GM19324 (cell line): ENCODE results near the gene OXTR.

Source experiments
- ATAC-seq: cut with Tn5 transposase; IDR thresholded peaks from one replicate; pipeline ENCODE4 v1.9.1; 2021; ENCODE audit warnings: mild to moderate bottlenecking, moderate library complexity; ENCODE audit not compliant: unreplicated experiment, low FRiP score

The OXTR gene

DNA sequence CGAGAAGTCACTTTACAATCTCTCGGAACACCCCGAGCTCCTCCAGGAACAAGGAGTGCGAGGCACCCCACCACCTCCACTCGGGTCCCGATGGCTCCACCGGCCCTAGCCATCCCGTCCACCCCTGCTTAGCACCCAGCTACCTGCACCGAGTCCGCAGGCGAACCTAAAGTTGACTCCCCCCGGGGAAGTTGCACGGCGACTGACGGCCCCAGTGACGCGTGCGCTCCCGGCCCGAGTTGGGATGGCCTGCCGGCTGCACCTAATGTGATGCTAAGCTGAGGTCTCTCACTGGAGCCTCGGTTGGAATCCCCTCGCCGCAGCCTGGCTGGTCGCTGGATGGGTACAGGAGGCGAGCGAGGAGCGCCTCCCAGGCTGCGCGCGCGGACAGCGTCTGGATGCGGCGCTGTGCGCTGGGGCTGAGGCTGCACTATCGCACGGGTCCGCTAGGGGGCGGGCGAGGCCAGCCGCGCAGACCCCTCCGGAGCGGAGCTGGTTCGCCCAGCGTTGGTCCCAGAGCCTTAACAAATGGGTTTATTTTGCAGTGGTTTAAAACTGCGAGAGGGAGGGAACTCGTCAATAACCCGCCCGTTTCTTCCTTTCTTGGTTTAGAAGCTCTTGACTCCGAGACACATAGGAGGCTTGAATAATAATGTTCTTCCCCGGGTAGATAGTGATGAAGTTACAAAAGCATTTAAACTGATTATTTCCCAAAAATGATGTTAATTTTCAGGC lies at the start of gene OXTR:
Gene OXTR (minus strand): TSS at position 526 of the 735 bp plus-strand sequence. CDS start 1,426 bp downstream, outside the sequence.
- peak; percentile 75 for ATAC-seq

GRCh38 chr3:8817486-8817885 lies 48.1 kb upstream of the OXTR start:
- no peak for ATAC-seq

GRCh38 chr3:8816106-8816505 lies 46.7 kb upstream of the OXTR start:
- ATAC-seq = no peak

DNA sequence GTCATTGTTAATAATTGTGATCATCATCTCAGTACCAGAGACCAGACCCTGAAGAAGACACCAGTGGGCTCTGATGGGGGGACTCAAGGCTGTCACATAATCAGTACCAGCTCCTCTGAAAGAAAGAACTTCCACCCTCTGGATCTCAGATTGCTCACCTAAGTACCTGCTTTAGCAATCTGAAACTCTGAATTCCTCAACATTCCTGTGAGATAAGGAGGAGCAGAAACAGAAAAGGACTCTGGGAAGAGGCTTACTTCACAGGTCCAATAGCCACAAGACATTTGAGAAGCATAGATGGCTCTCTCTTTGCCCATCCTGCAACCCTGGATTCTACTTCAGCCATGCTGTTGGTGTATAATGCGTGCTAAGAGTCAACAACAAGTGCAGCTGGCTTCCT lies 44.0 kb upstream of the OXTR start:
- no peak for ATAC-seq

GRCh38 chr3:8810561-8810960 lies 41.1 kb upstream of the OXTR start:
- no peak for ATAC-seq

DNA sequence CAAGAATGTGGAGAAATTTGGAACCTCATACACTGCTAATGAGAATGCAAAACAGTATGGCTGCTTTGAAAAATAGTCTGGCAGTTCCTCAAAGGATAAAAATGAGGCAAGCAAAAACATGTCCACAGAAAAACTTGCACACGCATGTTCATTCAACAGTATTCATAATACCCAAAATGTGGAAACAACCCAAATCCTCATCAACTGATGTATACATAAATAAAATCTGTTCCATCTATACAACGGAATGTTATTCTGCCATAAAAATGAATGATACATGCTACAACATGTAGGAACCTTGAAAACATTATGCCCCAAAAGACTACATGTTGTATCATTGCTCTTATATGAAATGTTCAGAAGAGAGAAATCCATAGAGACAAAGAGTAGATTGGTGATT lies 36.4 kb upstream of the OXTR start:
- no peak for ATAC-seq

GRCh38 chr3:8802256-8802655 lies 32.8 kb upstream of the OXTR start:
- no peak for ATAC-seq

GRCh38 chr3:8800016-8800415 lies 30.6 kb upstream of the OXTR start:
- ATAC-seq = no peak

DNA sequence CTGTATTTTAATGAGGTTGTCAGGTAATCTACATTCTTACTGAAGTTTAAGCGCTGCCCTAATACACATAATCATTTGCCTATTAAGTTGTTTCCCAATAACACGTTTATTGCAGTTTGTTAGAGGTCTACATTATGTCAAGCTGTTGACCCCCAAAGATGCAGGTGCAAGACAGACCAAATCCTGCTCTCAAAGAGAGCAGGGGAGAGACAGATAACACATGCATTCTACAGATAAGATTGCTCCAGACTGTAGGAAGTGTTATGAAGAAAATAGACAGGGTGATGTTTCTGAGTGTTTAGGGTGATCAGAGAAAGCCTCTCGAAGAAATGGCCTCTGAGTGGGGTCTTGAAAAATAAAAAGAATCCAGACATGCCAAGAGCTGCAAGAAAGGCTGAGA lies 24.8 kb upstream of the OXTR start:
- ATAC-seq = no peak

- no peak for ATAC-seq
Observed at GRCh38 chr3:8793242-8793641, 23.8 kb upstream of the OXTR start.

- ATAC-seq = no peak
Observed at GRCh38 chr3:8790529-8790928, 21.1 kb upstream of the OXTR start.

GRCh38 chr3:8784676-8785435 lies 15.4 kb upstream of the OXTR start:
- no peak for ATAC-seq

- no peak for ATAC-seq
Observed at GRCh38 chr3:8780279-8780678, 10.9 kb upstream of the OXTR start.

DNA sequence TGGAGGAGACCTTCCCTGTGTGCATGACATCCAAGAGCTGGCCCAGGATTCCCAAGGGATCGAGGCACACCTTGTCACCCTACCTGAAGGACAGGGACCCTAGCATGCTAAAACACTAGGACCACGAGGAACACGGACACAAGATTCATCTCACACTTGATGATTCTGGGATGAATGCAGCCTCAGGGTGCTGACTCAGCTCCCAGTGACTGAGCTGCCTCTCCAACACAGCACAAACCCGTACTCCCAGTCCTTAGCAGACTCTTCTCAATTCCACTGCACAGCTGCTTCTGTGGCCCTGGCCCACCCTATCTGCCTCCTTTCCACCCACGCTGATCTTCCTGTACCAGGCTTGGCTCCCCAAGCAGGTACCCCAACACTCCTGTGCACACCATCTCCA lies 9.1 kb upstream of the OXTR start:
- ATAC-seq = no peak

DNA sequence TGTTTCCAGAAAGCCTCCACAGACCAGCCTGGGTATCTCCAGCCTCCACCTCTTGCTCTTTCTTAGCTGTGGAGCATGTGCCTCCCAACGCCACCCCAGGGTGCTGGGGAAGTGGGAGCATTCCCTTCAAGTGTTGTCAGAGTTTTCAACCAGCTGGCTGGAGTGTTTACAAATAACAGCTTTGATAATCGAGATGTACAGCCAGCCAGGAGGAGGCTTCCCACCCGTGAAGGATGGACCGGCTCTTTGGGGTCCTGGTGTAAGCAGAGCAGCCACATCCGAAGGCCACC lies 8.5 kb upstream of the OXTR start:
- ATAC-seq = no peak

- ATAC-seq = no peak
Observed at GRCh38 chr3:8777201-8777977, 8.0 kb upstream of the OXTR start.

- ATAC-seq = no peak
Observed at GRCh38 chr3:8776406-8776805, 7.0 kb upstream of the OXTR start.

DNA sequence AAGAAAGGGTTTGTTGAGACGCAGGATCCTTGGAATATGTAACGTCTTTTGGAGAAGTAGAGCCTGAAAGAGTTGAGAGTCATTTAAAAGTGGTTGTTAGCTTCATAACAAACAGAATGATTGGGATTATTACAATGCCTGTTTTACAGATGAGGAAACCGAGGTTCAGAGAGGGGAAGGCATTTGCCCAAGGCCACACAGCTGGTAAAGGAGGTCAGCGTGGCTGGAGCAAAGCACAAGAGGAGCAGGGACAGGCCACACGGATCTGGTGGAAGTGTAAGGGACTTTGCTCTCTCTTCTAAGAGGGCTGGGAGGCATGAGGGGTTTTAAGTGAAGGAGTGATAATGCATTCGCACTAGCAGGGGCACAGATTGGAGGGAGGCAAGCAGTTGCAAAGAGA lies 6.2 kb upstream of the OXTR start:
- ATAC-seq = no peak

DNA sequence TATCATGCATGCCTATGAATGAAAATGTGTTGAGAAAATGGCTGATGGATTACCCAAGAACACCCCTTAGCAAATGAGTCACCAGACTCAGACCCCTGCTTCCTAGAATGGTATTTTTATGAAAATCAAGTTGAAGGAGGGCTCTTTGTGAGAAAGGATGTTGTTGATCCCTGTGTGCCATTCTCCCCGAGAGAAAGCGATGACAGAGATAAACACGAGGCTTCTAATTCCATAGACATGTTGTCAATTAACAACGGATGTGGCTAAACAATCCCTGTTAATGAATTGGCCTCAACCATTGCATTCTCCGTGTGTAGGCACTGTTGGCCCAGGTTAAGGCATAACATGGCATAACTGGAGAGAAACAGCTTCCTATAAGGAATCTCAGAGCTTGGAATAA lies 5.8 kb upstream of the OXTR start:
- ATAC-seq = no peak

- no peak for ATAC-seq
Observed at GRCh38 chr3:8773941-8774542, 4.6 kb upstream of the OXTR start.
